ACC112 (cell line): ENCODE data around the gene ZFP1.

ENCODE experiments used
- H2AFZ ChIP-seq: fragments of 200-600 bp; sonication (generic); one replicate; pipeline ENCODE4 v1.6.0; 2017; ENCODE audit warnings: antibody characterized with exemption, low read length; ENCODE audit not compliant: unreplicated experiment
- H3K27ac ChIP-seq: fragments of 200-600 bp; sonication (generic); 2 replicates; pipeline ENCODE4 v1.5.1; 2014; ENCODE audit warnings: low read depth, mild to moderate bottlenecking, antibody characterized with exemption, low read length, moderate library complexity
- H3K27me3 ChIP-seq: fragments of 200-600 bp; sonication (generic); 2 replicates; pipeline ENCODE4 v1.6.1; 2014; ENCODE audit warnings: mild to moderate bottlenecking, antibody characterized with exemption, low read length, moderate library complexity, mixed read lengths; ENCODE audit not compliant: insufficient read depth
- H3K36me3 ChIP-seq: fragments of 200-600 bp; sonication (generic); 2 replicates; pipeline ENCODE4 v1.6.1; 2016; ENCODE audit warnings: mild to moderate bottlenecking, antibody characterized with exemption, low read length, moderate library complexity, mixed read lengths; ENCODE audit not compliant: insufficient read depth
- H3K4me1 ChIP-seq: fragments of 200-600 bp; sonication (generic); one replicate; pipeline ENCODE4 v1.6.1; 2016; ENCODE audit warnings: low read length, mixed read lengths; ENCODE audit not compliant: insufficient read depth, unreplicated experiment, control insufficient read depth
- H3K4me3 ChIP-seq: fragments of 200-600 bp; sonication (generic); 2 replicates; pipeline ENCODE4 v1.5.1; 2014; ENCODE audit warnings: mild to moderate bottlenecking, low read depth, low read length
- H3K79me2 ChIP-seq: fragments of 200-600 bp; sonication (generic); one replicate; pipeline ENCODE4 v1.6.0; 2016; ENCODE audit warnings: low read length; ENCODE audit not compliant: control insufficient read depth, unreplicated experiment, insufficient read depth

The ZFP1 gene

GRCh38 chr16:75216576-75216975 is 68.3 kb downstream of the ZFP1 start:
- H2AFZ ChIP-seq = no peak overlapping the region
- H3K27ac ChIP-seq = no peak overlapping the region
- H3K27me3 ChIP-seq = no peaks in the 10 kb centered on the region
- H3K79me2 ChIP-seq = no peaks in the 10 kb centered on the region
- peaks cover 3% of the 10 kb centered on the region for H3K4me1 ChIP-seq
- no peaks in the 10 kb centered on the region for H3K36me3 ChIP-seq
- no peak overlapping the region for H3K4me3 ChIP-seq

DNA sequence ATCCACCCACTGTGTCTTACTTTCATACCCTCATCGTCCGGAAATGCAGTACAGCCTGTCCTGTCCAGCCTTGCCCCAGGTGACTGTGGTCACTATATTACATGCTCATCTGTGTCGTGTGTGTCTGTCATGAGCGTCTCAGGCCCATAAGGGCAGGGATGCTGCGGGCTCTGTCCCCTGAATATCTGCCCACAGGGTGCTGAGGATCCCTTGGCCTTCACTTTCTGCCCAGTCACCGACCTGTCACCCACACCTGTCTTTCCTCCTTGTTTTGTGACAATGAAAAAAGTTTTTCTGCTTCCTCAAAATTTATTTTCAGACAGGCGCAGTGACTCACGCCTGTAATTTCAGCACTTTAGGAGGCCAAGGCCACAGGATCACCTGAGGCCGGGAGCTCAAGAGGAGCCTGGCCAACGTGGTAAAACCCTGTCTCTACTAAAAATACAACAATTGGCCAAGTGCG is 69.1 kb downstream of the ZFP1 start:
- Histone ChIP-seq H3K4me1 (peaks cover 3% of the 10 kb centered on the region), H3K36me3 (no peaks in the 10 kb centered on the region), H3K4me3 (no peak overlapping the region), H3K79me2 (no peaks in the 10 kb centered on the region), H2AFZ (no peak overlapping the region), H3K27me3 (no peaks in the 10 kb centered on the region), H3K27ac (no peak overlapping the region)

DNA sequence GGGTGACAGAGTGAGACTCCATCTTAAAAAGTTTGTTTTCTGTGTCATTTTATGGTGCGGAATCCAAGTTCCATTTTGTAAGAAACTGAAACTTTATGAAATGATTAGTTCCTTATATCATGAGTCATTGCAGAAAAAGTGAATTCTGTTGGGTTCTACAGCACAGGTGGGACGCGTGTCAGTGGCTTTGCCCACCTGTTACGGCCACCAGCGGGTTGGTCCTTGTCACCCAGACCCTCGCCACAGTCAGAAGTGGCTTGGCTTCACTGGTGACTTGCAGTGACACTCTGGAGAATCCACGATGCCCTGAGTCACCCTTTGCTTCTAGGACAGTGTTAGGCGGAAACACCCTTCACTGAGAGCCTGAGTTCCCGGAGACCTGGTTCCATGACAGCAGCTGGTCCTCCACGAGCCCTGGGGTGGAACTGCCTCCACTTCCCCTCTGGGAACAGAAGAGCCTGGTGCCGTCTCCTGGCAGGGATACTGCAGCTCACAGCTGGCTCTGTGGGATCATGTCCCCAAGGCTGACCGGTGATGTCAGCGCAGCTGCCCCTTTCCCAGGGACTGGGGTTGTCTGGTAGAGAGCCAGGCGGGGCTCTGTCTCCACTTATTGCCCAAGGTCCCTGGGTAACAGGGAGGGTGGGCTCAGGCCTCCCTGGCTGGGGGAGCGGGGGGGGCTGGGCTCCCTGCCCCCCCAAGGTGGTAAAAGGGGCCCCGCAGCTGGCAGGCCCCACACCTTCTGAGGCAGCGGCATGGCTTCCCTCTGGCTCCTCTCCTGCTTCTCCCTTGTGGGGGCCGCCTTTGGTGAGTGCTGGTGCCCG is 70.1 kb downstream of the ZFP1 start, which contains the start of gene CTRB1:
TSS of gene CTRB1 (plus strand) at position 733 of the 821 bp plus-strand sequence. CDS start at position 753, 20 bp downstream.
- Histone ChIP-seq H2AFZ (no peak within 1 kb of the TSS), H3K4me1 (peaks cover 3% of the 10 kb centered on the region), H3K27ac (no peak within 1 kb of the TSS), H3K36me3 (no peaks in the 10 kb centered on the region), H3K4me3 (no peak within 1 kb of the TSS), H3K79me2 (no peaks in the 10 kb centered on the region), H3K27me3 (no peaks in the 10 kb centered on the region)

DNA sequence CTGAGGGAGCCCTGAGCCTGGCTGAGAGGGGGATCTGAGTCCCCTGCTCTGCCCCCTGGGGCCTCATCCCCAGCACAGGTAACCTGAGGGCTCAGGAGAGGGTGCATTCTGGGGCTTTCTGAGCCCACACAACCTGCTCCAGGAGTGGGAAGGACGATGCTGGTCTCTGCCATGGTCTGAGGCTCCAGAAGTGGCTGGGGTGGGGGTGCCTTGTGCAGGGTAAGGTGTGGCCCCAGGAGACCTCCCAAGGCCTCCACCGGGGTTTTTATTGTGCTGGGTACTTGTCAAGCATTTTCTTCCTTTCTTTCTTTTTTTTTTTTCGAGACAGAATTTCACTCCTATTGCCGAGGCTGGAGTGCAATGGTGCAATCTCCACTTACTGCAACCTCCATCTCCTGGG is 70.8 kb downstream of the ZFP1 start:
- H3K36me3 ChIP-seq = no peaks in the 10 kb centered on the region
- H2AFZ ChIP-seq = no peak overlapping the region
- H3K27me3 ChIP-seq = no peaks in the 10 kb centered on the region
- no peaks in the 10 kb centered on the region for H3K79me2 ChIP-seq
- H3K4me1 ChIP-seq = peaks cover 3% of the 10 kb centered on the region
- no peak overlapping the region for H3K27ac ChIP-seq
- H3K4me3 ChIP-seq = no peak overlapping the region

DNA sequence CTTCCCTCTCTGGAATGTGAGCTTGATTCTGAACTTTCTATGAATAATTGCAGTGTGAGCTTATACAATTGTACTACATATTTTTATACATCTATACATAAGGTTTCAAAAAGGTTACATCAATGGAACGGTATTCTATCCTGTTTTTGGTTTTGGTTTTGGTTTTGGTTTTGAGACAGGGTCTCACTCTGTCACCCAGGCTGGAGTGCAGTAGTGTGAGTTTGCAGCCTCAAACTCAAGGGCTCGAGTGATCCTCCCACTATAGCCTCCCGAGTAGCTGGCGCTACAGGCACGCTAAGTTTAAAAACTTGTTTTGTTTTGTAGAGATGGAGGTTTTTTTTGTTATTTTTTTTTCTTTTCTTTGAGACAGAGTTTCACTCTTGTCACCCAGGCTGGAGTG is 71.5 kb downstream of the ZFP1 start:
- H3K27me3 ChIP-seq = no peaks in the 10 kb centered on the region
- H3K4me3 ChIP-seq = no peak overlapping the region
- no peak overlapping the region for H3K27ac ChIP-seq
- no peaks in the 10 kb centered on the region for H3K79me2 ChIP-seq
- no peak overlapping the region for H2AFZ ChIP-seq
- H3K4me1 ChIP-seq = peaks cover 3% of the 10 kb centered on the region
- H3K36me3 ChIP-seq = no peaks in the 10 kb centered on the region
